T-helper 22 cell (primary cell): ENCODE data around the gene TNXB.
"Not testable (repeated sequence)": the region's sequence is repeated elsewhere in the genome, so short reads cannot be mapped to it uniquely, and the experiment has no call there.

Experiments
- DNase-seq: peaks from one replicate; pipeline ENCODE4 v3.0.0-alpha.2; 2020; ENCODE audit warnings: low read depth

TNXB gene

GRCh38 chr6:32109114-32109764 is at the start of gene TNXB:
Gene TNXB, minus strand, starts transcription at chr6:32109338. Its CDS starts 11,140 bp downstream, at chr6:32098198.
- DNase-seq = no peak

GRCh38 chr6:32158052-32158451 is 48.9 kb upstream of the TNXB start:
- no peak for DNase-seq

GRCh38 chr6:32156891-32157290 is 47.8 kb upstream of the TNXB start:
- DNase-seq = no peak

- DNase-seq = peak; percentile 28
These were observed 45.5 kb upstream of the TNXB start for GRCh38 chr6:32154514-32155161.

GRCh38 chr6:32153564-32154513 is 44.7 kb upstream of the TNXB start, which contains the start of gene PPT2:
Gene PPT2, plus strand, starts transcription at chr6:32154141. Its CDS starts 454 bp downstream, at chr6:32154595.
- DNase-seq = peak; percentile 52

- DNase-seq = no peak
These were observed 43.8 kb upstream of the TNXB start for GRCh38 chr6:32152769-32153563.

- no peak for DNase-seq
These were observed 43.0 kb upstream of the TNXB start, which contains the start of gene PRRT1 for GRCh38 chr6:32151863-32152768. Gene PRRT1, minus strand, starts transcription at chr6:32151939. Its CDS starts 112 bp downstream, at chr6:32151827.

- no peak for DNase-seq
These were observed 42.2 kb upstream of the TNXB start for GRCh38 chr6:32151181-32151862.

- DNase-seq = no peak
These were observed 41.1 kb upstream of the TNXB start for GRCh38 chr6:32149932-32150870.

- DNase-seq = no peak
These were observed 40.1 kb upstream of the TNXB start for GRCh38 chr6:32149092-32149755.

GRCh38 chr6:32148289-32149091 is 39.4 kb upstream of the TNXB start:
- DNase-seq = peak; percentile 32

GRCh38 chr6:32147401-32148132 is 38.4 kb upstream of the TNXB start:
- no peak for DNase-seq

GRCh38 chr6:32146687-32147086 is 37.5 kb upstream of the TNXB start:
- DNase-seq = no peak

- DNase-seq = no peak
These were observed 37.1 kb upstream of the TNXB start for GRCh38 chr6:32146287-32146686.

GRCh38 chr6:32144238-32144637 is 35.1 kb upstream of the TNXB start:
- not testable (repeated sequence) for DNase-seq

- DNase-seq = no peak
These were observed 31.4 kb upstream of the TNXB start for GRCh38 chr6:32140420-32141046.
